ENCODE measurements around the gene EPHA1.

DNA sequence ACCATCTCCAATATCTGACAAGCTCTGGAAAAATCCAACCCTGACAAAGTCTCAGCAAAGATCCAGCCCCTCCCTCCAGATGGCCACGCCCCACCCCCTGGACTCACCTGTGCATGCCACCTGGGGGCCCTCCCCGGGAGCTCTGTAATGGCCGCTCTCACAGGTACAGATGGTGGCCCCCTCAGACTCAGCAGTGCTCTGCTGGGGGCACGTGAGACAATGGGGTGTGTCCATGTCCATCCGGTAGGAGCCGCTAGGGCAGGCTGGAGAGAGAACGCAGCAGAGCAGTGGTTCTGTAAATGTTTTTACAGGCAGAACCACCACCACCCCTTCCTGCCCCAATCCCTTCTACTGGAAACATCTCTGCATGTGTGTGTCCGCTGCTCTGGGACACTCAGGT lies 9.5 kb downstream of the EPHA1 start:
- TF ChIP-seq, protein P1, sequence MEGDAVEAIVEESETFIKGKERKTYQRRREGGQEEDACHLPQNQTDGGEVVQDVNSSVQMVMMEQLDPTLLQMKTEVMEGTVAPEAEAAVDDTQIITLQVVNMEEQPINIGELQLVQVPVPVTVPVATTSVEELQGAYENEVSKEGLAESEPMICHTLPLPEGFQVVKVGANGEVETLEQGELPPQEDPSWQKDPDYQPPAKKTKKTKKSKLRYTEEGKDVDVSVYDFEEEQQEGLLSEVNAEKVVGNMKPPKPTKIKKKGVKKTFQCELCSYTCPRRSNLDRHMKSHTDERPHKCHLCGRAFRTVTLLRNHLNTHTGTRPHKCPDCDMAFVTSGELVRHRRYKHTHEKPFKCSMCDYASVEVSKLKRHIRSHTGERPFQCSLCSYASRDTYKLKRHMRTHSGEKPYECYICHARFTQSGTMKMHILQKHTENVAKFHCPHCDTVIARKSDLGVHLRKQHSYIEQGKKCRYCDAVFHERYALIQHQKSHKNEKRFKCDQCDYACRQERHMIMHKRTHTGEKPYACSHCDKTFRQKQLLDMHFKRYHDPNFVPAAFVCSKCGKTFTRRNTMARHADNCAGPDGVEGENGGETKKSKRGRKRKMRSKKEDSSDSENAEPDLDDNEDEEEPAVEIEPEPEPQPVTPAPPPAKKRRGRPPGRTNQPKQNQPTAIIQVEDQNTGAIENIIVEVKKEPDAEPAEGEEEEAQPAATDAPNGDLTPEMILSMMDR (IDR thresholded peaks at IDR 0.05): no peak
- TF ChIP-seq POLR2A (IDR thresholded peaks at IDR 0.05) (no peak), EP300 (IDR thresholded peaks at IDR 0.05) (no peak)
